BE2C (cell line): ENCODE data around the gene SRBD1.

Experiments used
- DNase-seq: peaks from one replicate; pipeline ENCODE4 v3.0.0-alpha.2; 2020
- H3K27me3 ChIP-seq: fragments of 250-450 bp; sonication (Bioruptor Pico); 2 replicates; pipeline ENCODE4 v1.5.1; 2020; ENCODE audit warnings: mild to moderate bottlenecking
- H3K36me3 ChIP-seq: fragments of 250-450 bp; sonication (Bioruptor Pico); 2 replicates; pipeline ENCODE4 v1.5.1; 2020; ENCODE audit warnings: mild to moderate bottlenecking
- H3K4me1 ChIP-seq: fragments of 250-450 bp; sonication (Bioruptor Pico); 2 replicates; pipeline ENCODE4 v1.5.1; 2020
- H3K4me3 ChIP-seq: 2 replicates; pipeline ENCODE4 v1.5.1; 2011; ENCODE audit warnings: low read depth, low read length
- H3K9me3 ChIP-seq: fragments of 250-450 bp; sonication (Bioruptor Pico); 2 replicates; pipeline ENCODE4 v1.5.1; 2020
- TF ChIP-seq, protein P1 (sequence below): IDR thresholded peaks from 2 replicates; pipeline ENCODE4 v1.5.1; 2012; ENCODE audit warnings: mild to moderate bottlenecking, low read depth, low read length

The SRBD1 gene

DNA sequence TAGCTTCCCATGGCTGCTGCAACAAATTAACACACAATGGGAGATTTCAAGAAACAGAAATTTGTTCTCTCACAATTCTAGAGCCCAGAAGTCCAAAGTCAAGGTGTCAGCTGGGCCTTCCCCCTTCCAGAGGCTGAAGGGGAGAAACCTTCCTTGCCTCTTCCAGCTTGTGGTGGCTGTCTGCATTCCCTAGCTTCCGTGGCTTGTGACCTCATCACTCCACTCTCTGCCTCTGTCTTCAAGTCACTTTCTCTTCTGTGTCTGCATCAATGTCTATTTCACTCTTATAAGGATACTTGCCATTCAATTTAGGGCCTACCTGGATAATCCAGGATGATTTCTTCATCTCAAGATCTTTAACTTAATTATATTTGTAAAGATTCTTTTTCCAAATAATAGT is 16.8 kb upstream of the SRBD1 start:
- Histone ChIP-seq H3K9me3 (no peaks in the 10 kb centered on the region), H3K4me1 (peaks cover 6% of the 10 kb centered on the region), H3K4me3 (no peak overlapping the region), H3K36me3 (no peaks in the 10 kb centered on the region), H3K27me3 (no peaks in the 10 kb centered on the region)
- TF ChIP-seq, protein P1, sequence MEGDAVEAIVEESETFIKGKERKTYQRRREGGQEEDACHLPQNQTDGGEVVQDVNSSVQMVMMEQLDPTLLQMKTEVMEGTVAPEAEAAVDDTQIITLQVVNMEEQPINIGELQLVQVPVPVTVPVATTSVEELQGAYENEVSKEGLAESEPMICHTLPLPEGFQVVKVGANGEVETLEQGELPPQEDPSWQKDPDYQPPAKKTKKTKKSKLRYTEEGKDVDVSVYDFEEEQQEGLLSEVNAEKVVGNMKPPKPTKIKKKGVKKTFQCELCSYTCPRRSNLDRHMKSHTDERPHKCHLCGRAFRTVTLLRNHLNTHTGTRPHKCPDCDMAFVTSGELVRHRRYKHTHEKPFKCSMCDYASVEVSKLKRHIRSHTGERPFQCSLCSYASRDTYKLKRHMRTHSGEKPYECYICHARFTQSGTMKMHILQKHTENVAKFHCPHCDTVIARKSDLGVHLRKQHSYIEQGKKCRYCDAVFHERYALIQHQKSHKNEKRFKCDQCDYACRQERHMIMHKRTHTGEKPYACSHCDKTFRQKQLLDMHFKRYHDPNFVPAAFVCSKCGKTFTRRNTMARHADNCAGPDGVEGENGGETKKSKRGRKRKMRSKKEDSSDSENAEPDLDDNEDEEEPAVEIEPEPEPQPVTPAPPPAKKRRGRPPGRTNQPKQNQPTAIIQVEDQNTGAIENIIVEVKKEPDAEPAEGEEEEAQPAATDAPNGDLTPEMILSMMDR, result no peak
- no peak for DNase-seq

DNA sequence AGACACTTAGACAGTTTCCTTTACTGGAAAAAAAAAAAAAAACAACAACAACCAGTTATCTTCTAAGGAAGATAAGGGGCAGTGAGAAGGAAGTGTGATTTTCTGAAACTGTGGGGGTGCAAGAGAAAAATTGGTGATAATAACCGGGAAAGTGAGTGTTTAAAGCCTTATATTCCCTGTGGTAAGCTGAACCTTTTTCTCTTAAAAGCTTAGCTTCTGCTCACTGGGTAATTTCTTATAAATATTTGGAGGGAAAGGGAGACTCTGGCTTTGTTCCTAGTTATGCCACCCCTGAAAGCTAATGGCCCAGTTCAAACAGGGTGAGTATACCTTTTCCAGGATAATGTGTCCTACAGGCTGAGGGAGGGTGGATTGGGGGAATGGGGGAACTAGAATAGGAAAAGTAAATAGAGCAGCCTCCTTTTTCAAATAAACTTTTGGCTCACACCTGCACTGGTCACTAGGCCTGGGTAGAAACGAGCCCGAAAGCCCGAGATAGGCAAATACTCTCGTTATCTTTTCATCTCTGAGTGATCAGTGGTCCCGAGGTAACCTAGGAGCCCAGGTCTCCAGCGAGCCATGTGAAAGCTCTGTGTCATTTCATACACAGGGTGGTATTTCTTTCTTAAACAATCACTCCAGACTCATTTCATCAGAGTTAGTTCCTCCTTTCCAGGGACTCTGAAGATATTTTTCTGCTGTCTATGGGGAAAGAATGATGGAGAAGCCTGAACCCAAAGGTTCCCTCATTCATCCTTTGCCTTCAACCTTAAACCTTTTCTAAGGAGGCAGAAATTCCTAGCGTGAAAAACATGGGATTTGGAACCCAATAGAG is 15.5 kb upstream of the SRBD1 start:
- Histone ChIP-seq H3K4me3 (no peak overlapping the region), H3K36me3 (no peaks in the 10 kb centered on the region), H3K9me3 (no peaks in the 10 kb centered on the region), H3K27me3 (no peaks in the 10 kb centered on the region), H3K4me1 (peaks cover 6% of the 10 kb centered on the region)
- TF ChIP-seq, protein P1, result no peak
- DNase-seq, result no peak

DNA sequence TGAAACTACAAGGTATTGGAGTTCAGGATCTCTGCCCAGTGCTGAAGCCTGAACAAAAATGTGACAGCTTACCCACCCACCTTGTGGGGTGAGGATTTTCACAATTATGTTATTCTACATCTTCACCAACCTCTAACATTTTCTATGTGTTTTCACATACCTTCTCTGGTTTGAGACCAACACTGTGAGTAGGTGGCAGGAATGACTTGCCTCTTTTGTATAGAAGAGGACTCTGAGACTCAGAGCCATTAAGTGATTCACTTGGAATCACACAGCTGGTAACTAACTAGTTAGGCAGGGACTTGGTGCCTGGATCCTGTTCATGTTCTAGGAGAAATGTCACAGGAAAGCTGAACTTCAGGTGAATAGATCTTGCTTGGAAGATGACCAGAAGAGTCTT is 14.8 kb upstream of the SRBD1 start:
- H3K4me1 ChIP-seq, result peaks cover 6% of the 10 kb centered on the region
- no peaks in the 10 kb centered on the region for H3K27me3 ChIP-seq
- H3K4me3 ChIP-seq, result no peak overlapping the region
- H3K9me3 ChIP-seq, result no peaks in the 10 kb centered on the region
- no peak for DNase-seq
- TF ChIP-seq, protein P1, result no peak
- H3K36me3 ChIP-seq, result no peaks in the 10 kb centered on the region

DNA sequence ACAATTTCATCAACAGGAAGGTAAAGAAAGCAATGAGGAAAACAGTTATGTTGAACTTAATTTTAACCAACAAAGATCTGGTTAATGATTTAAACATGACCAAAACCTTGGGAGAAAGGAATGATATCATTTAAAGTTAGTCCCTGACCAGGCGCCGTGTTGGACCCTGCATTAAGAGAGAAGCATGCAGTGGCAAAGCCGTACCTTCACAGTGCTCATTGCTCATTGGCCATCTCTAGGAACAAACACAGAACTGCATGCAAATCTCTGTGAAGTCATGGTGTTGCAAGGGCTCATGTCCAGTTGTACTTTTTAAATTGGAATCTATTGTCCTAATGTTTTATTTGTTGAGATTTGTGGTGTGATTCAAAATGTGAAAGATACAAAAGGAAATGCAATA is 12.0 kb upstream of the SRBD1 start:
- Histone ChIP-seq H3K9me3 (no peaks in the 10 kb centered on the region), H3K36me3 (no peaks in the 10 kb centered on the region), H3K4me3 (no peak overlapping the region), H3K27me3 (no peaks in the 10 kb centered on the region), H3K4me1 (no peaks in the 10 kb centered on the region; the same call in 1 of the 2 replicates)
- TF ChIP-seq, protein P1, result no peak
- no peak for DNase-seq

DNA sequence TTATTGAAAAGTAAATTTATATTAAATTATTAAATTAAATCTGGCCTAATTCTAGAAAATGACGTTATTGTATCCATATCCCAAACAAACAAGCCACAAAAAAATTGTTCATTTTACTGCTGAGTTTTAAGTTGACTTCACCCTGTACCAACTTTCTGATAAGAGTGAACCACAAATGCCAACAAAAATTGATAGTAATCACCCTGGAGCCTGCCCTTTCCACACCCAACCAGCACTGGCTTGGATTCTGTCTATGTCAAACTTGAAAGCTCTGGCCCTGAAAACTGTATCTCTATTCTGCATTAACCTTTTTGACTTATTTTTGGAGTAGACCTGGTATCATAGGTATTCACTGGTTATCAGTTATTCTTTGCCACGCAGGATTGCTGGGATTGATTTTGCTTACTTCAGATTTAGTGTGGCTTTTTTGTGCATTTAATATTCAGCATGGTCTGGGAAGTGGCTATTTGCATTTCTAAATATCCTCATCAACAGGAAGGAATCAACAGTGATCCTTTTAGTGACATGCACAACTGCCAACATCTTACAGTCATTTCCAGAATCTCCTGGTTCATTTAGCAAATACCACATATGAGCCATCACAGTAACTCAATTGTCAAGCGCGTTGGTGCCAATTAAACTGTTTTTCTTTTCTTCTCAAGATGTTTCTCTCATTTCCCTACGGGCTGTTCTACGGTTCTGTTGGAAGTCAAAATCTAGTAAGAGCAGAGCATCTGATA is 11.4 kb upstream of the SRBD1 start:
- H3K27me3 ChIP-seq, result no peaks in the 10 kb centered on the region
- H3K4me1 ChIP-seq, result no peaks in the 10 kb centered on the region; the same call in 1 of the 2 replicates
- DNase-seq, result no peak
- H3K36me3 ChIP-seq, result no peaks in the 10 kb centered on the region
- H3K9me3 ChIP-seq, result no peaks in the 10 kb centered on the region
- H3K4me3 ChIP-seq, result no peak overlapping the region
- TF ChIP-seq, protein P1, result no peak

DNA sequence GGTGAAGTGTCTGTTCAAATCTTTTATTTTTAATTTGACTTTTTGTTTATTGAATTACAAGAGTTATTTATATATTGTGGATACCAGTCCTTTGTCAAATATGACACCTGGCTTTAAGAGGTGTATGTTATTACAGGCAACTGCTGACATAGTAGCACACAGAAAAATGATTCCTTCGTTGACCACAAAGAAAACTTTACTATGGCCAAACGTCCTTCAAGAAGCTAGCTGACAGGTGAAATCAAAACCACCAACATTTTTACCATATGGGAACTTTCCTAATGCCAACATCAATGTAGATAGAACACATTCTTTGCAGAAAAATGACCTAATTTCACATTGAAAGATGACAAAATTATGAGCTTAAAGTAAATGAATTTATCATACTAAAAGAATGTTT is 6.4 kb upstream of the SRBD1 start:
- DNase-seq, result no peak
- TF ChIP-seq, protein P1, result no peak
- Histone ChIP-seq H3K4me1 (no peaks in the 10 kb centered on the region; the same call in 1 of the 2 replicates), H3K36me3 (no peaks in the 10 kb centered on the region), H3K27me3 (no peaks in the 10 kb centered on the region), H3K9me3 (no peaks in the 10 kb centered on the region), H3K4me3 (no peak overlapping the region)
